Activated naive CD4-positive, alpha-beta T cell treated with anti-CD3 and anti-CD28 coated beads, Interleukin-2, amount 50 U/mL, for 16 hours (primary cell): ENCODE measurements around the gene FAM227A.
A peak's percentile ranks its signal among the peaks of the same experiment; 100 is the strongest.
"Not testable (repeated sequence)": the region's sequence is repeated elsewhere in the genome, so short reads cannot be mapped to it uniquely, and the experiment has no call there.

Experiments used
- DNase-seq: peaks from one replicate; pipeline ENCODE4 v3.0.0-alpha.2; 2020

FAM227A gene

DNA sequence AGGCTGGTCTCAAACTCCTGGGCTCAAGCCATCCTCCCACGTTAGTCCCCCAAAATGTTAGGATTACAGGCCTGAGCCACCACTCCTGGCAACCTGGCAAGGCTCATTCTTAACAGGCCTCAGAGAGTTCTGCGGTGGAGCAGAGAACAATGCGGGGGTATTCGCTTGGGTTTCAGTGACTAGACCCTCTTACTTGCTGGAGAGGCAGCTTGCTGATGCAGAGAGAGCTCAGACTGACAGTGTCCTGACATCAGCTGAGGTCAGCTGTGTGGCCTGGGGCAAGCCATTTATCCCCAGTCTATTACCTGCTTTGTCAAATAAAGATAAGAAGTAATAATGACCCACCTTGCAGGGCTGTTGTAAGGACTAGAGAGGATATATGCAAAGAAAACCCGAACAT is 46.0 kb downstream of the FAM227A start:
- DNase-seq: no peak

GRCh38 chr22:38608992-38609750 is 47.0 kb downstream of the FAM227A start:
- no peak for DNase-seq

DNA sequence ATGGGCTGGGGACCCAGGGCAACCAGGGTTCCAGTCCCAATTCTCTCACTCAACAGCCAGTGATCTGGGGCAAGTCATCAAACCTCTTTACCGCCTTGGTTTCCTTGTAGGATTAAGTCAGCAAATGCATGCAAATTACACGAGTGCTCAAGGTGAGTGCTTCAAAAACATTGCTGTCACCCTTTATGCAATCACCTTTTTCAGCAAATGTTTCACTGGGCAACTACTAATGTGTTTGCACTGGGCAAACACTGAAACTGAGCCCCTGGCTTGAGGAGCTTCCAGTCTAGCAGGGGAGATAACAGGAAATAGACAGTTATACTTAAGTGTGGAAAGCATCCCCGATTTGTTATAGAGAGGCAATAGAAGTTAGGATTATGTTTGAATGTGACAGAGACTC is 48.5 kb downstream of the FAM227A start:
- no peak for DNase-seq

DNA sequence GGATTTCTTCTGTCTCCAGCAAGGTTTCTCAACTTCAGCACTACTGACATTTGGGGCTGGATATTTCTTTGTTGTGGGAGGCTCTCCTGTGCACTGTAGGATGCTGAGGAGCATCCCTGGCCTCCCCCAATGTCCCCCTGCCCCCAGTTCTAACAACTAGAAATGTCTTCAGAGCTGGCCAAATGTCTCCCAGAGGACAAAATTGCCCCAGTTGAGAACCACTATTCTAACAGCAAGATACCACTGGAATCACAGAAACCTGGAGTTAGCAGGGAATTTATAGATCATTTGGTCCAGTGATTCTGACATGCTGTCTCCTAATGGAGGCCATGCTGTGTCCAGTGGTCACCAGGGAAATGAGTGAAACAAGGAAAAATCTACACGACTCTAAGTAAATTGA is 54.0 kb downstream of the FAM227A start:
- DNase-seq: no peak

GRCh38 chr22:38601221-38601764 is 54.9 kb downstream of the FAM227A start:
- DNase-seq: no peak

DNA sequence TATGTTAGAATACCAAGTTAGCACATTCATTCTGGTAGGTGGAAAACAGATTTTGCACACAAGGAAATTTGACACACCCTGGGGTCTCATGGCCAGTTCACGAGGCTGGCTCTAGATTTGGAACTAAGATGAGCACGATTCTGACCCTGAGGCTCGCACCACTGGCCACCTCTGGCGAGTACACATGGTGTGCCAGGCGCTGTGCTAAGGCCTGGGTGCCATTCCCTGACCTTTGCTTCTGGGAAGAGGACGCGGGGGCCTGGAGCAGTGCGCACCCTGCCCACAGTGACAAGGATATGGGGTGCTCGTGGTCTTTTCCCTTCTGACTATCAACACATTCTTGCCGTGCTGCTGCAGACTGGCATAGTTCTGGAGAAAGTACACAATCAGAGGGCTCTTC is 56.7 kb downstream of the FAM227A start:
- no peak for DNase-seq

DNA sequence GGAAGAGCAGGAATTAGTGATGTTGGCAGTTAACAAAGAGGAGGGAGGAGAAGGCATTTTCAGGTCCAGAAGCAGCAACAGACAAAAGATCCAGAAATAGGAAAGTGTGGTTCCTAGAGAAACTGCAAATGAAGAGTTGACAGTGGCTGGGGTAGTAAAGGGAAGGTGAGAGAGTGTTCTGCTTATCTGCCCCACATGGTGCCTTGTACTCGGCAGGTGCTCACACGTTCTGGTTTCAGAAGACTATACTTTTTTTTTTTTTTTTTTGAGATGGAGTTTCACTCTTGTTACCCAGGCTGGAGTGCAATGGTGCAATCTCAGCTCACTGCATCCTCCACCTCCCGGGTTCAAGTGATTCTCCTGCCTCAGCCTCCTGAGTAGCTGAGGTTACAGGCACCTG is 73.3 kb downstream of the FAM227A start:
- not testable (repeated sequence) for DNase-seq

DNA sequence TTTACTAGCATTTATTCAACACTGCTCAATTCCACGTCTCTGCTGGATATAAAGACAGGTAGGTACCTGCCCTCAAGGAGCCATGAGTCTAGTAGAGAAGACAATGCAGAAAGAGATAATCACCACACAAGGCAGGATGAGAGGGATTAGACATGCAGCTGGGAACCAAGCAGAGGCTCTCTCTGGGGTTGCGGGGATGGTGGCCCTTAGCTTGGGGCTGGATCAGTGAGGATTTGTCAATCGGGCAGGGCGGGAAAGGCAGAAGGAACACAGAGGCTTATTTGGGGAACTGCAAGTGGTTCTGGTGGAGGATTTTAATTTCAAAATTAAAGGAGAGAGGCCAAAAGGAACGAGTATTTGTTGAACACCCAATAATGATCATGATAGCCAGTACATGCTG is 77.7 kb downstream of the FAM227A start:
- no peak for DNase-seq

DNA sequence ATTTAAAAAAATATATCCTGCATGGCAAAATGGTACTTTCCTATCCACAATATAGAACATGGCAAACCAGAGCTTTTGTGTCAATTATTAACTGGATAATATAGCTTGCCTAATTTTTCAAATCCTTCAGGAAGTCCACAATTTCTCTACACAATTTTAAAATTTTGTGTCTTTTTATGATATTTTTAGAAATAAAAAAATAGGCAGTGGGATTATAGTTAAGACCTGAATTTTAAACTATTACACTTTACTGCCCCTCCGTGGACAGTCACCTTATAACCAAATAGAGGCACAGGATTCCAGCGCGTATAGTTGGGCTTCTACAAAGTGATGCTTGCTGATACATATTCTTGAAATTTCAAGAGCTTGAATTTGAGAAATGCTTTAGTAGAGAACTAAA is 84.1 kb downstream of the FAM227A start:
- peak; percentile 26 for DNase-seq

DNA sequence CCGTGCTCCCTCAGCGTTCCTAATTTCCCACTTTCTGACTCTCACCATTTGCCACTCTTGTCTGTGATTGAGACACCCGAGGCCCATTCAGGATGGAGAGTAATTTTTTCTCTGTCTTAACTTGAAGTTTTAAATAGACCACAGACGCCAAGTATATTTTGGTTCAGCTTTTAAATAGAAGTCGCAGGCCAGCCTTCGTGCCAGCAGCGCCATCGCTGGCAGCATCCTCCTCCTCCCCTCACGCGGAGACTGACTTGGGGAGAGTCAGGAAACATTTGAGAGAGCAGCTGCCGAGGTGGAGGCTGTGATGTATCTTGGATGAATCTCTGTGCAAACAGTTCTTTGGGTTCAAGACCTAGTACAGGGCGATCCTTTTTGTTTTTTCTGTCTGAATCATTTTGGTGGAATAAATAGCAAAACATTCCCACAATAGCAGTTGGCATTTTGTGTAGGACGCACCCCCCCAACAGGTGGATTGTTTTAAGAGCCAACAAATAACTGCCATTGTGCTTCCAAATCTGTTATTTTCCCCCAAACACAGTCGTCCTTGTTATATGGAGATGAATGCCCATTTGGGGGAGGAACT is 85.3 kb downstream of the FAM227A start:
- peak; percentile 36 for DNase-seq

- peak; percentile 95 for DNase-seq
These were observed 86.0 kb downstream of the FAM227A start, which contains the start of gene DMC1 for GRCh38 chr22:38569972-38570778. Gene DMC1 (minus strand): TSS chr22:38570183. CDS start chr22:38568256, 1,927 bp downstream.

DNA sequence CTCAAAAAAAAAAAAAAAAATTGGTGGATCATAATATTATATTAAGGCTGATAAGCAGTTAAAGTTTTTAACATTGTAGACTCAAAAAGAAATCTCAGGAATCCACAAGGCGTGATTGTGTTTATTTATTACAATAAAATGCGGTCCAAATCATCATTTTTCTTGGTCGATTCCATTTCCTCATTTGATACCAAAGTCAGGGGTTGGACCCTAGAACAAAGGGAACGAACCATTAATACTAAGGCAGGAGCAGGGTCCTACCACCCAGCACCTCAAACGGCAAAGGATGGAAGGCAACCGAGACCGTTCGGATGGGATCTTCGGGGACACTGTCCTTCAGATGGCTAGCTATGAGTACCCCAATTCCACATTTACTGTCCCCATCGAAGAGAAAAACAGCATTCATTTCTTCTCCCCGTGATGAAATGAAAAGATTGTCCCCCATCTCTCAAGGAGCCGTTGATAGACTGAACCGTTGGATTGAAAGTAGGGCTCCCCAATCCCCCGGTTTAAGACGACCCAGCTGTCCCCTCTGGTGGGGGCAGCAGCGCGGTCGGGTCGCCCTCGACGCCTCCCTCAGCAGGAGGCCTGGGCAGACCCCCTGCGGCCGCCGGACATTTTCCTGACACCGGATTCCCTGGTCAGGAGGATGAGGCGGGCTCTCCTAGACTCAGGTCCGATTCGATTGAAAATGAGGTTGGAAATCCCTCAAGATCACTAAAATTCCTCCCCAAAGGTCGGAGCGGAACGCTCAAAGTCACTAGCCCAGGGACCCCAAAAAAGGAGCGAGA is 86.8 kb downstream of the FAM227A start:
- no peak for DNase-seq

DNA sequence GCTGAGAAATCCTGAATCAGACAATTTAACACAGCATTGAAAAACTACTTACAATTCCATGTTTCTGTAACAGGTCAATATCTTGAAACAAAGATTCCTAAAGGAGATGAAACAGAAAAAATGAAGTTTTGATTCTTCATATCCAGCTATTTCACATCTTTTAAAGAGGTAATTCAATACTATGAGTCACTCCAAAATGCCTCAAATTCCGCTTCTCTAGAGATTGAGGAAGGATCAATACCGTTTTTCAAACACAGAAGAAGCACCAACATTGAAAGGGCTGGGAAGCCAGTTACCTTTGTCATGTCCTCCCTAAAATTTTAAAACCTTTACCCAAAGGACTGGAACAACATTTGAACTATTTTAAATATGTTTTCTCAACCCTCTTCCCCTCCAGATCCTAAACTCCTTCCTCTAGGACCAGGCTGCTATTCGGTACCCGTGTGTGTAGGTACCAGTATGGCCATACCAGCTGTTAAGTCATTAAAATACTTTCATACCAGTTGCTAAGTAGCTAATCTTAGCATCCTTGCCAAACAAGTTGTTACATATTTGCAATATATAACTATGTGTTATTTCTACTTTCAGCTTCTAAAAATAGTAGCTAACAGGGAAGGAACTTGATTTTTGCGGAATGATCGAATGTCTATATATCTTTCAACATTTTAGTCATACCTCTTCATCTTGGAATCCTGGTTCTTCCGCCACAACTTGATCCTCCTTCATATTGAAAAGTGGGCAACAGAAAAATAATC is 88.5 kb downstream of the FAM227A start:
- no peak for DNase-seq

- no peak for DNase-seq
These were observed 89.3 kb downstream of the FAM227A start for GRCh38 chr22:38566726-38567504.

GRCh38 chr22:38565441-38565840 is 90.8 kb downstream of the FAM227A start:
- DNase-seq: no peak

DNA sequence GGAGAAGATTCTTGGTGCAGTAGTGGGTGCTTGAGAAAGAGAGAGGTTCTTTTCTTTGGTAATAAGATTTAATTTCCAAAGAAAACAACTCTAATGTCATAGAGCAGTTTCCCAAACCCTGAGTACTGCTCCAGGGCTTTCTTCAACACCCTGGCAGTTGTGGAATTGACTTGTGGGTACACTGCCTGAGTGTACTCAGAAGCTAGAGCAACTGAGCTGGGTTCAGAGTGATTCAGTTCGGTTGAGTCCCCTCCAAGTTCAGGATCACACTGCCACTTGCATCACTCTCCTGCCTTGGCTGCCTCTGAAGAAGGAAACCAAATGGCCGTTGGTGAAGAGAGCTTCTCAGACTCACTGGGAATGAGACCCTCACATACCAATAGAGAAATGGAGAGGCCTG is 91.5 kb downstream of the FAM227A start:
- DNase-seq: no peak

DNA sequence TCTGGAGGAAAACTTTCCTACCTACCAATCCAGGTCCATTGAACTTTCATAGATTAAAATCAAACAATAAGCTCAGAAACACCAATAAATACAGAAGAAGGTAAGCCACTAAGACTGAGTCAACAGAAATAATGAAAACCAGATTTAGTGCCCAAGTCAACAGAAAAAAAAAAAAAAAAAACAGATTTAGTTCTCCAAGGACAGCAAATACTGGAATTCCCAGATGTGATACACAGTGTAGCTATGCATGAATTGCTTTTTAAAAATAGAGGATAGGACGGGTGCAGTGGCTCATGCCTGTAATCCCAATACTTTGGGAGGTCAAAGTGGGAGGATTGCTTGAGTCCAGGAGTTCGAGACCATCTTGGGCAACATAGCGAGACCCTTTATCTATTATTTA is 101.9 kb downstream of the FAM227A start:
- DNase-seq: no peak

GRCh38 chr22:38549101-38549894 is 106.9 kb downstream of the FAM227A start:
- no peak for DNase-seq

DNA sequence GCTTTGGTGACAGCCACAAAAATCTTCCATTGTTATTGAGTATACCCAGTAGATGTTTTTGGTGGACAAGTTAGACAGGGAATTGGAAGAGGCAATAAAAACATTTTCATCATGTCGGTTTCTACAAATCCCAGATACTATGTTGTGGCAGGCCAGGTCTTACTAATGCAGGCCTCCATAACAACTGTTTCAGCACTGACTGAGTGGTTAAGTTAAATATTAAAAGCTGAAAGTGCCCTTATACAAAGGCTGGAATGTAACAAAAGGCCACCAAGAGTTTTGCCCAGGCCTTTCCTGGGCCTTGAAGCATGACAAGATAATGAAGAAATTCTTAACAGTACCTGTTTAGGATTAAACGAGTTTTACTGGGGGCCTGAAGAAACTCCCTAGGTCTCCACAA is 115.5 kb downstream of the FAM227A start:
- DNase-seq: no peak

- DNase-seq: no peak
These were observed 124.8 kb downstream of the FAM227A start for GRCh38 chr22:38531251-38531938.
